ENCODE data around the gene WFIKKN2. TPM values are rescaled to one million over a fixed set of nuclear protein-coding genes. Genes with fewer than 3 reads are reported as not detected.

WFIKKN2 gene
- total RNA-seq, 1 experiment from 2014 or later, result not detected

DNA sequence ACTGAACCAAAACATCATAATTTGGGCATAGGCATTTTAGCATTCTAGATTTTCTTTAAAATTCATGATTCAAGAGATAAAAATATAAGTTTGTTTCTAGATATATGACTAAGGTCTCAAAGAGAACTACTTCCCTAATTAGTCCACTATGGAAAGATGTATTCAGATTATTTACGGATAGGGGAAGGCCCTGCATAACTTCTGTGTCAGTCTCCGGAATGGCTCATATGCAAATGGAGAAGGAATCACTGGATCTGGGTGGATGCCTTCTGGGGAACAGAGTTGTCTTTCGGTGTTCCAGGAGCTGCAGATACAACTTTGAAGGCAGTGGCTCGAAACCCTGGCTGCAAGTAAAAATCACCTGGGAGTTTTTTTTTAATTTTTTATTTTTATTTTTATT lies 17.1 kb upstream of the WFIKKN2 start:
- no peak for DNase-seq (ENCODE audit: low spot score)
- TF ChIP-seq CTCF (conservative IDR thresholded peaks at IDR 0.05; ENCODE audit: low read depth, low read length) (no peak), EZH2 (IDR thresholded peaks at IDR 0.05; ENCODE audit: borderline replicate concordance, low read depth, low read length, poor library complexity, severe bottlenecking) (no peak)
- CTCF ChIA-PET, result interaction anchor here (0.6 kb wide), 1 partner anchor 117 kb away, joined by 3 read pairs; no protein-coding TSS in a partner anchor
- Histone ChIP-seq H3K4me3 (ENCODE audit: low read depth, low read length, poor library complexity, severe bottlenecking) (no peak overlapping the region), H3K36me3 (ENCODE audit: insufficient read depth, low read length, poor library complexity, severe bottlenecking) (no peaks in the 10 kb centered on the region), H3K9me3 (ENCODE audit: low read depth, low read length, poor library complexity, severe bottlenecking) (no peaks in the 10 kb centered on the region), H3K27ac (ENCODE audit: low read depth, low read length, poor library complexity, severe bottlenecking) (no peak overlapping the region), H3K4me1 (ENCODE audit: insufficient read depth, low read length, poor library complexity, severe bottlenecking) (peaks cover 5% of the 10 kb centered on the region), H3K27me3 (replicated peaks; ENCODE audit: insufficient read depth, low read depth, low read length, poor library complexity) (no peaks in the 10 kb centered on the region)
- intact Hi-C loops (cut with micrococcal nuclease; ENCODE audit: unreplicated experiment), result no loop called here
- POLR2A ChIA-PET (ENCODE audit: low non-redundant PET), result no interaction called here
- BruUV-seq (replicated peaks), result no TSS peak

GRCh38 chr17:50818921-50819657 lies 16.3 kb upstream of the WFIKKN2 start:
- BruUV-seq (replicated peaks), result no TSS peak
- no peak for TF ChIP-seq CTCF (conservative IDR thresholded peaks at IDR 0.05; ENCODE audit: low read depth, low read length)
- TF ChIP-seq EZH2 (IDR thresholded peaks at IDR 0.05; ENCODE audit: borderline replicate concordance, low read depth, low read length, poor library complexity, severe bottlenecking), result no peak
- peaks cover 5% of the 10 kb centered on the region for H3K4me1 ChIP-seq (ENCODE audit: insufficient read depth, low read length, poor library complexity, severe bottlenecking)
- no peaks in the 10 kb centered on the region for H3K9me3 ChIP-seq (ENCODE audit: low read depth, low read length, poor library complexity, severe bottlenecking)
- H3K36me3 ChIP-seq (ENCODE audit: insufficient read depth, low read length, poor library complexity, severe bottlenecking), result no peaks in the 10 kb centered on the region
- no peaks in the 10 kb centered on the region for H3K27me3 ChIP-seq (replicated peaks; ENCODE audit: insufficient read depth, low read depth, low read length, poor library complexity)
- ChIA-PET POLR2A (ENCODE audit: low non-redundant PET) (no interaction called here), CTCF (interaction anchor here (0.6 kb wide), 2 partner anchors 60 to 116 kb away, joined by 3 to 6 read pairs; no protein-coding TSS in a partner anchor)
- DNase-seq (ENCODE audit: low spot score), result no peak
- H3K4me3 ChIP-seq (ENCODE audit: low read depth, low read length, poor library complexity, severe bottlenecking), result no peak overlapping the region
- no peak overlapping the region for H3K27ac ChIP-seq (ENCODE audit: low read depth, low read length, poor library complexity, severe bottlenecking)
- intact Hi-C loops (cut with micrococcal nuclease; ENCODE audit: unreplicated experiment), result no loop called here

DNA sequence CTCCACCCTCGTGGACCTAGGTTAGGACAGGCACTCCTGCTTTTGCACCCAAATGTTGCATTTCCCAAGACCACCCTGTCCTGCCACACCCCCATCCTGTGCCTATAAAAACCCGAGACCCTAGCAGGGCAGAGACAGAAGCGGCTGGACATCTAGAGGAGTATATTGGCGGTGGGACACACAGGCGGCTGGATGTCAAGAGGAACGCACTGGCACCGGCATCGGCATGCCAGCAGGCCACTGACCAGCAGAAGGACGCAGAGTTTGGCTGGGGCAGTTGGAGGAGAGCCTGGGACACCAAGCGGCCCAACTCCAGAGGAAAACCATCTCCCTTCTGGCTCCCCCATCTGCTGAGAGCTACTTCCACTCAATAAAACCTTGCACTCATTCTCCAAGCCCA lies 14.7 kb upstream of the WFIKKN2 start:
- no peak for TF ChIP-seq CTCF (conservative IDR thresholded peaks at IDR 0.05; ENCODE audit: low read depth, low read length)
- TF ChIP-seq EZH2 (IDR thresholded peaks at IDR 0.05; ENCODE audit: borderline replicate concordance, low read depth, low read length, poor library complexity, severe bottlenecking), result no peak
- Histone ChIP-seq H3K4me1 (ENCODE audit: insufficient read depth, low read length, poor library complexity, severe bottlenecking) (peaks cover 5% of the 10 kb centered on the region), H3K27ac (ENCODE audit: low read depth, low read length, poor library complexity, severe bottlenecking) (no peak overlapping the region), H3K9me3 (ENCODE audit: low read depth, low read length, poor library complexity, severe bottlenecking) (no peaks in the 10 kb centered on the region), H3K36me3 (ENCODE audit: insufficient read depth, low read length, poor library complexity, severe bottlenecking) (no peaks in the 10 kb centered on the region), H3K27me3 (replicated peaks; ENCODE audit: insufficient read depth, low read depth, low read length, poor library complexity) (no peaks in the 10 kb centered on the region), H3K4me3 (ENCODE audit: low read depth, low read length, poor library complexity, severe bottlenecking) (no peak overlapping the region)
- ChIA-PET POLR2A (ENCODE audit: low non-redundant PET) (no interaction called here), CTCF (no interaction called here)
- DNase-seq (ENCODE audit: low spot score), result no peak
- intact Hi-C loops (cut with micrococcal nuclease; ENCODE audit: unreplicated experiment), result no loop called here
- BruUV-seq (replicated peaks), result no TSS peak
